ENCODE measurements around the gene OR9I1. TPM values are rescaled to one million over a fixed set of nuclear protein-coding genes. Genes with fewer than 3 reads are reported as not detected.

OR9I1 gene
- total and polyA plus RNA-seq, 10 of the 15 experiments (the other 5 are each of a cell fraction or from before 2014, with no cell fraction given), result not detected

GRCh38 chr11:58135171-58135570 is 9.8 kb upstream of the OR9I1 start:
- 0% methylated on average over 1 of the region's 1 CpG for WGBS (ENCODE audit: insufficient coverage, insufficient replicate concordance, low lambda C conversion rate, missing lambda C conversion rate)
- H3K79me2 ChIP-seq (ENCODE audit: control insufficient read depth, insufficient read depth, low read length), result no peaks in the 10 kb centered on the region
- FAIRE-seq (no peak), DNase-seq (ENCODE audit: low read depth, low spot score) (no peak), ATAC-seq (no peak)
- H3K4me2 ChIP-seq (ENCODE audit: control insufficient read depth, insufficient read depth), result no peak overlapping the region
- in situ Hi-C loops (cut with MboI) (no loop called here), intact Hi-C loops (cut with micrococcal nuclease; ENCODE audit: unreplicated experiment) (no loop called here)
- H2AFZ ChIP-seq (ENCODE audit: control insufficient read depth, low read depth, low read length), result no peak overlapping the region
- no peaks in the 10 kb centered on the region for H3K36me3 ChIP-seq (ENCODE audit: control insufficient read depth in 2 of 2, insufficient read depth in 2 of 2, low read length in 1 of 2)
- ChIA-PET RAD21 (ENCODE audit: unreplicated experiment) (no interaction called here), POLR2A (no interaction called here), CTCF (no interaction called here), SMC1A (ENCODE audit: uncharacterized antibody, unreplicated experiment) (no interaction called here)
- BruUV-seq (replicated peaks), result no TSS peak
- no peak overlapping the region for H3K9ac ChIP-seq (ENCODE audit: control insufficient read depth, insufficient read depth, low read length)
- no peaks in the 10 kb centered on the region for H3K4me1 ChIP-seq (ENCODE audit: control insufficient read depth, insufficient read depth, low read length)
- H3K9me3 ChIP-seq (replicated peaks; ENCODE audit: control insufficient read depth, insufficient read depth, low read length), result no peaks in the 10 kb centered on the region
- H4K20me1 ChIP-seq (ENCODE audit: control insufficient read depth, insufficient read depth), result no peaks in the 10 kb centered on the region
- H3K4me3 ChIP-seq, result no peak overlapping the region
- no peaks in the 10 kb centered on the region for H3K27me3 ChIP-seq (replicated peaks in 1 of 2; ENCODE audit: control insufficient read depth in 2 of 2, insufficient read depth in 2 of 2, low read length in 1 of 2)
- H3K27ac ChIP-seq (ENCODE audit: control insufficient read depth, insufficient read depth), result no peak overlapping the region
- TF ChIP-seq TCF3 (IDR thresholded peaks at IDR 0.05; ENCODE audit: borderline replicate concordance, insufficient read depth, low read depth, low read length), result no peak
- no peak for TF ChIP-seq BRCA1 (IDR thresholded peaks at IDR 0.05; ENCODE audit: low read depth, low read length)

- Histone ChIP-seq H3K9me3 (replicated peaks; ENCODE audit: control insufficient read depth, insufficient read depth, low read length) (no peaks in the 10 kb centered on the region), H3K4me3 (no peak overlapping the region), H3K4me2 (ENCODE audit: control insufficient read depth, insufficient read depth) (no peak overlapping the region), H4K20me1 (ENCODE audit: control insufficient read depth, insufficient read depth) (no peaks in the 10 kb centered on the region), H3K27ac (ENCODE audit: control insufficient read depth, insufficient read depth) (no peak overlapping the region), H3K27me3 (replicated peaks in 1 of 2; ENCODE audit: control insufficient read depth in 2 of 2, insufficient read depth in 2 of 2, low read length in 1 of 2) (no peaks in the 10 kb centered on the region), H3K79me2 (ENCODE audit: control insufficient read depth, insufficient read depth, low read length) (no peaks in the 10 kb centered on the region), H3K4me1 (ENCODE audit: control insufficient read depth, insufficient read depth, low read length) (no peaks in the 10 kb centered on the region), H3K9ac (ENCODE audit: control insufficient read depth, insufficient read depth, low read length) (no peak overlapping the region), H2AFZ (ENCODE audit: control insufficient read depth, low read depth, low read length) (no peak overlapping the region), H3K36me3 (ENCODE audit: control insufficient read depth in 2 of 2, insufficient read depth in 2 of 2, low read length in 1 of 2) (no peaks in the 10 kb centered on the region)
- in situ Hi-C loops (cut with MboI) (no loop called here), intact Hi-C loops (cut with micrococcal nuclease; ENCODE audit: unreplicated experiment) (no loop called here)
- ChIA-PET POLR2A (no interaction called here), CTCF (no interaction called here), RAD21 (ENCODE audit: unreplicated experiment) (no interaction called here), SMC1A (ENCODE audit: uncharacterized antibody, unreplicated experiment) (no interaction called here)
- no peak for DNase-seq (ENCODE audit: low read depth, low spot score)
- WGBS (ENCODE audit: insufficient coverage, insufficient replicate concordance, low lambda C conversion rate, missing lambda C conversion rate), result 19% methylated on average over 1 of the region's 1 CpG
- no peak for ATAC-seq
- FAIRE-seq, result no peak
- BruUV-seq (replicated peaks), result no TSS peak
- TF ChIP-seq TCF7 (IDR thresholded peaks at IDR 0.05; ENCODE audit: borderline replicate concordance), result no peak
- no peak for TF ChIP-seq SP1 (IDR thresholded peaks at IDR 0.05; ENCODE audit: low read depth, low read length)
- no peak for TF ChIP-seq ZBED1 (IDR thresholded peaks at IDR 0.05; ENCODE audit: borderline replicate concordance)
- no peak for TF ChIP-seq JUND (IDR thresholded peaks at IDR 0.05; ENCODE audit: low read depth, low read length)
- no peak for TF ChIP-seq ZNF217 (IDR thresholded peaks at IDR 0.05)
- TF ChIP-seq NFXL1 (IDR thresholded peaks at IDR 0.05; ENCODE audit: borderline replicate concordance), result no peak
- TF ChIP-seq PML (IDR thresholded peaks at IDR 0.05; ENCODE audit: low read length), result no peak
- TF ChIP-seq TCF3 (IDR thresholded peaks at IDR 0.05; ENCODE audit: borderline replicate concordance, insufficient read depth, low read depth, low read length), result no peak
- TF ChIP-seq RUNX3 (IDR thresholded peaks at IDR 0.05; ENCODE audit: low read length), result no peak
- TF ChIP-seq POLR2AphosphoS5 (IDR thresholded peaks at IDR 0.05; ENCODE audit: low read length), result no peak
- TF ChIP-seq SRF (IDR thresholded peaks at IDR 0.05; ENCODE audit: low read depth in 2 of 2, low read length in 2 of 2), result no peak
- TF ChIP-seq KLF5 (IDR thresholded peaks at IDR 0.05; ENCODE audit: partially characterized antibody), result no peak
- TF ChIP-seq REST (IDR thresholded peaks at IDR 0.05; ENCODE audit: low read depth, low read length), result no peak
- no peak for TF ChIP-seq CBFB (IDR thresholded peaks at IDR 0.05; ENCODE audit: low read depth)
- no peak for TF ChIP-seq ETV6 (conservative IDR thresholded peaks at IDR 0.05 in 1 of 2, IDR thresholded peaks at IDR 0.05 in 1 of 2; ENCODE audit: borderline replicate concordance in 1 of 2, low read depth in 1 of 2)
Observed at GRCh38 chr11:58134151-58134550, 8.8 kb upstream of the OR9I1 start.

Measured in GM12878 (cell line).